GM23338 (cell line): Measurements from ENCODE around the gene ATF4. TPM values are rescaled to one million over a fixed set of nuclear protein-coding genes. Genes with fewer than 3 reads are reported as not detected.

Experiments used
- ATAC-seq: fragments of 200-7000 bp; cut with Tn5 transposase; 3 replicates; pipeline ENCODE4 v1.9.1; 2020
- DNase-seq: peaks from one replicate; pipeline ENCODE4 v3.0.0-alpha.2; 2015; ENCODE audit warnings: low spot score
- H2AFZ ChIP-seq: fragments of 200-600 bp; sonication (generic); 2 replicates; pipeline ENCODE4 v1.8.0; 2016; ENCODE audit warnings: antibody characterized with exemption, mild to moderate bottlenecking, moderate library complexity
- H3F3A ChIP-seq: fragments of 200-600 bp; sonication (generic); replicated peaks from 2 replicates; pipeline ENCODE4 v1.8.0; 2017; ENCODE audit warnings: antibody characterized with exemption, mixed run types, low read depth
- H3K27ac ChIP-seq: fragments of 200-600 bp; sonication (generic); 2 replicates; pipeline ENCODE4 v1.6.1; 2016; ENCODE audit warnings: low read depth
- H3K27me3 ChIP-seq: fragments of 200-600 bp; sonication (generic); 2 replicates; pipeline ENCODE4 v1.8.0; 2016; ENCODE audit warnings: mild to moderate bottlenecking, mixed run types, moderate library complexity; ENCODE audit not compliant: insufficient read depth
- H3K36me3 ChIP-seq: fragments of 200-600 bp; sonication (generic); 2 replicates; pipeline ENCODE4 v1.8.0; 2016; ENCODE audit warnings: mild to moderate bottlenecking; ENCODE audit not compliant: insufficient read depth
- H3K4me1 ChIP-seq: fragments of 200-600 bp; sonication (generic); 2 replicates; pipeline ENCODE4 v1.8.0; 2016; ENCODE audit warnings: mild to moderate bottlenecking, moderate library complexity; ENCODE audit not compliant: insufficient read depth
- H3K4me2 ChIP-seq: fragments of 200-600 bp; sonication (generic); 2 replicates; pipeline ENCODE4 v1.7.1; 2017; ENCODE audit warnings: mixed run types
- H3K4me3 ChIP-seq: fragments of 200-600 bp; sonication (generic); 2 replicates; pipeline ENCODE4 v1.6.1; 2016; ENCODE audit warnings: mixed run types
- H3K79me2 ChIP-seq: fragments of 200-600 bp; sonication (generic); replicated peaks from 2 replicates; pipeline ENCODE4 v1.8.0; 2017; ENCODE audit warnings: mild to moderate bottlenecking; ENCODE audit not compliant: insufficient read depth
- H3K9me2 ChIP-seq: fragments of 200-600 bp; sonication (generic); 2 replicates; pipeline ENCODE4 v1.8.0; 2017; ENCODE audit not compliant: insufficient read depth
- H4K20me1 ChIP-seq: fragments of 200-600 bp; sonication (generic); replicated peaks from 2 replicates; pipeline ENCODE4 v1.8.0; 2017; ENCODE audit warnings: mild to moderate bottlenecking; ENCODE audit not compliant: insufficient read depth
- H3K27ac Mint-ChIP-seq: 2 replicates; pipeline ENCODE4 v1.8.0; 2020; ENCODE audit warnings: inconsistent platforms, mild to moderate bottlenecking, moderate library complexity, mixed read lengths
- H3K27me3 Mint-ChIP-seq: 3 replicates; pipeline ENCODE4 v1.8.0; 2022; ENCODE audit warnings: low read depth, mild to moderate bottlenecking, moderate library complexity, mixed read lengths, inconsistent platforms; ENCODE audit not compliant: insufficient read depth, poor library complexity
- H3K36me3 Mint-ChIP-seq: 3 replicates; pipeline ENCODE4 v1.8.0; 2021; ENCODE audit warnings: low read depth, mild to moderate bottlenecking, inconsistent platforms, moderate library complexity, mixed read lengths
- H3K4me1 Mint-ChIP-seq: 3 replicates; pipeline ENCODE4 v1.8.0; 2020; ENCODE audit warnings: mild to moderate bottlenecking, inconsistent platforms, mixed read lengths
- H3K4me3 Mint-ChIP-seq: 3 replicates; pipeline ENCODE4 v1.8.0; 2021; ENCODE audit warnings: moderate library complexity, mild to moderate bottlenecking, inconsistent platforms, mixed read lengths
- H3K9me3 Mint-ChIP-seq: 3 replicates; pipeline ENCODE4 v1.8.0; 2020; ENCODE audit warnings: moderate library complexity, mild to moderate bottlenecking, inconsistent platforms, mixed read lengths
- CREB1 ChIP-seq: fragments of 250-450 bp; sonication (Bioruptor Pico); IDR thresholded peaks from 2 replicates; pipeline ENCODE4 v1.5.0; 2020; ENCODE audit warnings: low read depth, mild to moderate bottlenecking, moderate library complexity
- ETS1 ChIP-seq: IDR thresholded peaks from 2 replicates; pipeline ENCODE4 v1.6.1; 2016; ENCODE audit warnings: antibody characterized with exemption
- EZH2 ChIP-seq: fragments of 200-600 bp; sonication (generic); IDR thresholded peaks from one replicate; pipeline ENCODE4 v1.8.0; 2017; ENCODE audit warnings: antibody characterized with exemption, mild to moderate bottlenecking, low read depth; ENCODE audit not compliant: unreplicated experiment
- JUNB ChIP-seq: IDR thresholded peaks from one replicate; pipeline ENCODE4 v1.6.1; 2016; ENCODE audit warnings: antibody characterized with exemption; ENCODE audit not compliant: unreplicated experiment
- NANOG ChIP-seq: IDR thresholded peaks from 2 replicates; pipeline ENCODE4 v1.6.1; 2016; ENCODE audit warnings: antibody characterized with exemption, borderline replicate concordance
- POLR2AphosphoS5 ChIP-seq: IDR thresholded peaks from 2 replicates; pipeline ENCODE4 v1.6.1; 2016; ENCODE audit warnings: antibody characterized with exemption, low read depth
- REST ChIP-seq: IDR thresholded peaks from one replicate; pipeline ENCODE4 v1.6.1; 2018; ENCODE audit warnings: antibody characterized with exemption; ENCODE audit not compliant: unreplicated experiment
- STAT1 ChIP-seq: IDR thresholded peaks from one replicate; pipeline ENCODE4 v1.6.1; 2016; ENCODE audit warnings: antibody characterized with exemption; ENCODE audit not compliant: unreplicated experiment
- ZNF114 ChIP-seq: fragments of 250-450 bp; sonication (Bioruptor Pico); IDR thresholded peaks from 2 replicates; pipeline ENCODE4 v1.5.0; 2020; ENCODE audit warnings: mild to moderate bottlenecking, moderate library complexity
- ZNF331 ChIP-seq: fragments of 250-450 bp; sonication (Bioruptor Pico); IDR thresholded peaks from 2 replicates; pipeline ENCODE4 v1.5.0; 2020; ENCODE audit warnings: low read depth, mild to moderate bottlenecking, moderate library complexity
- polyA plus RNA-seq: library from polyadenylated mRNA; unstranded; fragments of >200 nt; fragmentation: Nextera tagmentation; extraction: Ambion mirVana; gene quantifications from 2 replicates; pipeline ENCODE4 v1.2.1, GENCODE V29; 2016
- total RNA-seq: library from RNA; depleted of rRNA; stranded (reverse); fragments of >200 nt; shearing (Covaris generic); gene quantifications from 2 replicates; pipeline ENCODE4 v1.2.3, GENCODE V29; 2014
- TF ChIP-seq, protein P1 (sequence below), 2 experiments: fragments of 200-600 bp in 1 of 2; sonication (generic) in 1 of 2; conservative IDR thresholded peaks; 2 replicates each; pipeline versions ENCODE4 v1.5.1 to v1.6.1; 2016 to 2017; ENCODE audit warnings: antibody characterized with exemption in 2 of 2, low read depth in 2 of 2, mild to moderate bottlenecking in 2 of 2, moderate library complexity in 1 of 2

The ATF4 gene
- total and polyA plus RNA-seq, 2 experiments from 2014 or later: 446 to 553 TPM

DNA sequence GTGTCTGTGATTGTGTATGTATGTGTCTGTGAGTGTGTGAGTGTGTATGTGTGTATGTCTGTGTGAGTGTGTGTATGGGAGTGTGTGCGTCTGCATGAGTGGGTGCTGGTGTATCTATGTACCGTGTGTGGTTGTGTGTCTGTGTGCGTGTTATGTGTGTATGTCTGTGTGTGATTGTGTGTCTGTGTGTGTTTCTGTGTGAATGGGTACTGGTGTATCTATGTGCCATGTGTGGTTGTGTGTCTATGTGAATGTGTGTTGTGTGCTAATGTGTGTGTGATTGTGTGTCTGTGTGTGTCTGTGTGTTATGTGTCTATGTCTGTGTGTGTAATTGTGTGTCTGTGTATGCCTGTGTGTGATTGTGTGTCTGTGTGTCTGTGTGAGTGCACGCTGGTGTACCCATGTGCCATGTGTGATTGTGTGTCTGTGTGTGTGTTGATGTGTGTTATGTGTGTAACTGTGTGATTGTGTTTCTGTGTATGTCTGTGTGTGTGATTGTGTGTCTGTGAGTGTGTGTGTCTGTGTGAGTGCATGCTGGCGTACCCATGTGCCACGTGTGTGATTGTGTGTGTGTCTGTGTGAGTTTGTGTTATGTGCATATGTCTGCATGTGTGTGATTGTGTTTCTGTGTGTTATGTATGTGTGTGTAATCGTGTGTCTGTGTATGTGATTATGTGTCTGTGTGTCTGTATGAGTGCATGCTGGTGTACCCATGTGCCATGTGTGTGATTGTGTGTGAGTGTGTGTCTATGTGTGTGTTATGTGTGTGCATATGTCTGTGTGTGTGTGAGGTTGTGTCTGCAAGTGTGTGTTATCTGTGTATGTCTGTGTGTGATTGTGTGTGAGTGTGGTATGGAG is 43.4 kb downstream of the ATF4 start:
- Histone ChIP-seq H3K27ac (no peak overlapping the region), H3K27me3 (peaks cover 9% of the 10 kb centered on the region), H3K79me2 (no peaks in the 10 kb centered on the region), H3K4me2 (no peak overlapping the region), H3K9me2 (no peaks in the 10 kb centered on the region), H2AFZ (no peak overlapping the region), H4K20me1 (no peaks in the 10 kb centered on the region; the same call in 1 of the 2 replicates), H3F3A (peaks cover 5% of the 10 kb centered on the region; the same call in 1 of the 2 replicates), H3K4me3 (no peak overlapping the region), H3K4me1 (no peaks in the 10 kb centered on the region), H3K36me3 (no peaks in the 10 kb centered on the region)
- no peak for DNase-seq
- Mint-ChIP-seq H3K9me3 (peaks cover 7% of the 10 kb centered on the region), H3K36me3 (peaks cover 4% of the 10 kb centered on the region; the same call in 2 of the 3 replicates), H3K27me3 (peaks cover 9% of the 10 kb centered on the region), H3K4me1 (peaks cover 9% of the 10 kb centered on the region), H3K27ac (no peak overlapping the region), H3K4me3 (no peak overlapping the region)
- ATAC-seq: no peak
- no peak for TF ChIP-seq JUNB
- TF ChIP-seq EZH2: no peak

DNA sequence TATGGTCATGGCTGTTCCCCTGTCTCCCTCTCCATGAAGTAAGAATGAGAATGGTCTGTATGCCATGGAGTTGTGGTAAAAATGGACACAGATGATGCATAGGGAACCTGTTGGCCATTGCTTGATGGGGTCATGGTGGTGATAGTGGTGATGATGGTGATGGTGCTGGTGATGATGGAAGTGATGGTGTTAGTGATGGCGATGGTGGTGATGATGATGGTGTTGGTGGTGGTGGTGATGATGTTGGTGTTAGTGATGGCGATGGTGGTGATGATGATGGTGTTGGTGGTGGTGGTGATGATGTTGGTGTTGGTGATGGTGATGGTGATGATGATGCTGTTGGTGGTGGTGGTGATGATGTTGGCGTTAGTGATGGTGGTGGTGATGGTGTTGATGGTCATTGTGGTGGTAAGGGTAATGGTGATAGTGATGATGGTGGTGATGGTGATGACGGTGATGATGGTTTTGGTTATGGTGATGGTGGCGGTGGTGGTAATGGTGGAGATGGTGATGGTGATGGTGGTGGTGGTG is 45.1 kb downstream of the ATF4 start:
- Histone ChIP-seq H3K27ac (no peak overlapping the region), H3K4me1 (no peaks in the 10 kb centered on the region), H3K9me2 (no peaks in the 10 kb centered on the region), H3F3A (peaks cover 5% of the 10 kb centered on the region; the same call in 1 of the 2 replicates), H2AFZ (no peak overlapping the region), H3K4me3 (no peak overlapping the region), H3K27me3 (no peaks in the 10 kb centered on the region), H3K4me2 (no peak overlapping the region), H3K36me3 (no peaks in the 10 kb centered on the region), H3K79me2 (no peaks in the 10 kb centered on the region), H4K20me1 (no peaks in the 10 kb centered on the region)
- Mint-ChIP-seq H3K36me3 (peaks cover 4% of the 10 kb centered on the region; the same call in 2 of the 3 replicates), H3K4me3 (no peak overlapping the region), H3K4me1 (peaks cover 8% of the 10 kb centered on the region; the same call in 2 of the 3 replicates), H3K27me3 (no peaks in the 10 kb centered on the region), H3K9me3 (peaks cover 7% of the 10 kb centered on the region), H3K27ac (no peak overlapping the region)
- DNase-seq: no peak
- ATAC-seq: no peak
- TF ChIP-seq ZNF114 (CRISPR knock-in tag) (no peak), NANOG (no peak), REST (no peak), ZNF331 (CRISPR knock-in tag) (no peak), STAT1 (no peak), ETS1 (no peak), CREB1 (CRISPR knock-in tag) (no peak), POLR2AphosphoS5 (no peak), JUNB (no peak)
- TF ChIP-seq, protein P1, sequence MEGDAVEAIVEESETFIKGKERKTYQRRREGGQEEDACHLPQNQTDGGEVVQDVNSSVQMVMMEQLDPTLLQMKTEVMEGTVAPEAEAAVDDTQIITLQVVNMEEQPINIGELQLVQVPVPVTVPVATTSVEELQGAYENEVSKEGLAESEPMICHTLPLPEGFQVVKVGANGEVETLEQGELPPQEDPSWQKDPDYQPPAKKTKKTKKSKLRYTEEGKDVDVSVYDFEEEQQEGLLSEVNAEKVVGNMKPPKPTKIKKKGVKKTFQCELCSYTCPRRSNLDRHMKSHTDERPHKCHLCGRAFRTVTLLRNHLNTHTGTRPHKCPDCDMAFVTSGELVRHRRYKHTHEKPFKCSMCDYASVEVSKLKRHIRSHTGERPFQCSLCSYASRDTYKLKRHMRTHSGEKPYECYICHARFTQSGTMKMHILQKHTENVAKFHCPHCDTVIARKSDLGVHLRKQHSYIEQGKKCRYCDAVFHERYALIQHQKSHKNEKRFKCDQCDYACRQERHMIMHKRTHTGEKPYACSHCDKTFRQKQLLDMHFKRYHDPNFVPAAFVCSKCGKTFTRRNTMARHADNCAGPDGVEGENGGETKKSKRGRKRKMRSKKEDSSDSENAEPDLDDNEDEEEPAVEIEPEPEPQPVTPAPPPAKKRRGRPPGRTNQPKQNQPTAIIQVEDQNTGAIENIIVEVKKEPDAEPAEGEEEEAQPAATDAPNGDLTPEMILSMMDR (conservative IDR thresholded peaks at IDR 0.05; ENCODE audit: low read depth in 2 of 2): no peak
